MM.1S (cell line): ENCODE results near the gene ITPR3.

Experiments used
- DNase-seq: peaks from one replicate; pipeline ENCODE4 v3.0.0-alpha.2; 2015
- H2AFZ ChIP-seq: fragments of 300-600 bp; sonication (generic); 2 replicates; pipeline ENCODE4 v1.6.0; 2016; ENCODE audit warnings: antibody characterized with exemption, low read length
- H3F3A ChIP-seq: fragments of 300-600 bp; sonication (generic); 2 replicates; pipeline ENCODE4 v1.6.1; 2016; ENCODE audit warnings: mild to moderate bottlenecking, antibody characterized with exemption, low read length, moderate library complexity, mixed read lengths; ENCODE audit not compliant: insufficient read depth
- H3K27ac ChIP-seq: fragments of 300-600 bp; sonication (generic); 2 replicates; pipeline ENCODE4 v1.5.1; 2016; ENCODE audit warnings: mild to moderate bottlenecking, low read length
- H3K27me3 ChIP-seq: fragments of 300-600 bp; sonication (generic); replicated peaks from 2 replicates; pipeline ENCODE4 v1.6.0; 2016; ENCODE audit warnings: low read length; ENCODE audit not compliant: insufficient read depth
- H3K36me3 ChIP-seq: fragments of 300-600 bp; sonication (generic); replicated peaks from 2 replicates; pipeline ENCODE4 v1.6.1; 2016; ENCODE audit warnings: mild to moderate bottlenecking, low read length, mixed read lengths; ENCODE audit not compliant: insufficient read depth
- H3K4me1 ChIP-seq: fragments of 300-600 bp; sonication (generic); 2 replicates; pipeline ENCODE4 v1.6.1; 2016; ENCODE audit warnings: low read length, mixed read lengths
- H3K4me2 ChIP-seq: fragments of 300-600 bp; sonication (generic); 2 replicates; pipeline ENCODE4 v1.6.0; 2016; ENCODE audit warnings: low read depth, low read length
- H3K4me3 ChIP-seq: fragments of 300-600 bp; sonication (generic); 2 replicates; pipeline ENCODE4 v1.5.1; 2016; ENCODE audit warnings: low read length, mixed read lengths
- H3K79me2 ChIP-seq: fragments of 300-600 bp; sonication (generic); 2 replicates; pipeline ENCODE4 v1.6.1; 2016; ENCODE audit warnings: mixed run types, low read length, mixed read lengths
- H3K9ac ChIP-seq: fragments of 300-600 bp; sonication (generic); 2 replicates; pipeline ENCODE4 v1.6.1; 2016; ENCODE audit warnings: low read length, mixed read lengths
- H3K9me2 ChIP-seq: fragments of 300-600 bp; sonication (generic); replicated peaks from 2 replicates; pipeline ENCODE4 v1.6.1; 2016; ENCODE audit warnings: mild to moderate bottlenecking, low read length, mixed read lengths; ENCODE audit not compliant: insufficient read depth
- H3K9me3 ChIP-seq: fragments of 300-600 bp; sonication (generic); replicated peaks from 2 replicates; pipeline ENCODE4 v1.6.1; 2016; ENCODE audit warnings: mild to moderate bottlenecking, low read length, mixed read lengths; ENCODE audit not compliant: insufficient read depth
- H4K20me1 ChIP-seq: fragments of 300-600 bp; sonication (generic); 2 replicates; pipeline ENCODE4 v1.6.1; 2016; ENCODE audit warnings: mild to moderate bottlenecking, low read length, moderate library complexity, mixed read lengths; ENCODE audit not compliant: insufficient read depth
- CTCF ChIP-seq: fragments of 300-600 bp; sonication (generic); IDR thresholded peaks from 2 replicates; pipeline ENCODE4 v1.5.1; 2016; ENCODE audit warnings: antibody characterized with exemption, low read length, mixed read lengths
- EZH2 ChIP-seq: fragments of 300-600 bp; sonication (generic); optimal IDR thresholded peaks from 2 replicates; pipeline ENCODE3; 2017; ENCODE audit warnings: low read depth, mild to moderate bottlenecking, antibody characterized with exemption, low read length, mixed read lengths
- EZH2phosphoT487 ChIP-seq: fragments of 300-600 bp; sonication (generic); IDR thresholded peaks from 2 replicates; pipeline ENCODE4 v1.6.1; 2018; ENCODE audit warnings: antibody characterized with exemption, low read length

Gene ITPR3

GRCh38 chr6:33576668-33577067, 44.5 kb upstream of the ITPR3 start:
- H3F3A ChIP-seq = peaks cover 28% of the 10 kb centered on the region
- H3K4me1 ChIP-seq = peaks cover 27% of the 10 kb centered on the region
- no peak for TF ChIP-seq EZH2phosphoT487
- no peak for TF ChIP-seq CTCF
- TF ChIP-seq EZH2 = no peak
- H4K20me1 ChIP-seq = no peaks in the 10 kb centered on the region
- no peaks in the 10 kb centered on the region for H3K27me3 ChIP-seq
- H3K4me2 ChIP-seq = no peak overlapping the region
- peaks cover 55% of the 10 kb centered on the region for H3K79me2 ChIP-seq
- H3K9me3 ChIP-seq = no peaks in the 10 kb centered on the region
- H2AFZ ChIP-seq = no peak overlapping the region
- H3K9me2 ChIP-seq = no peaks in the 10 kb centered on the region
- no peak overlapping the region for H3K9ac ChIP-seq
- no peak overlapping the region for H3K4me3 ChIP-seq
- 0 out of 2 replicates have a peak, but pooled peaks cover 8% of the 10 kb centered on the region for H3K36me3 ChIP-seq
- no peak overlapping the region for H3K27ac ChIP-seq
- DNase-seq = no peak

- no peak overlapping the region for H3K4me2 ChIP-seq
- H4K20me1 ChIP-seq = no peaks in the 10 kb centered on the region
- no peak overlapping the region for H3K4me3 ChIP-seq
- 0 out of 2 replicates have a peak, but pooled peaks cover 8% of the 10 kb centered on the region for H3K36me3 ChIP-seq
- H3K9ac ChIP-seq = no peak overlapping the region
- DNase-seq = no peak
- no peaks in the 10 kb centered on the region for H3K27me3 ChIP-seq
- peaks cover 23% of the 10 kb centered on the region for H3K4me1 ChIP-seq
- H3F3A ChIP-seq = peaks cover 23% of the 10 kb centered on the region
- no peaks in the 10 kb centered on the region for H3K9me2 ChIP-seq
- H3K27ac ChIP-seq = peak overlapping the region; percentile 77; the same call in 1 of the 2 replicates
- no peak overlapping the region for H2AFZ ChIP-seq
- no peaks in the 10 kb centered on the region for H3K9me3 ChIP-seq
- TF ChIP-seq EZH2 = no peak
- TF ChIP-seq CTCF = no peak
- no peak for TF ChIP-seq EZH2phosphoT487
- H3K79me2 ChIP-seq = peaks cover 55% of the 10 kb centered on the region
Observed at GRCh38 chr6:33577106-33577535, 44.0 kb upstream of the ITPR3 start.

GRCh38 chr6:33577718-33578117, 43.4 kb upstream of the ITPR3 start:
- H2AFZ ChIP-seq = no peak overlapping the region
- H3K4me1 ChIP-seq = peaks cover 19% of the 10 kb centered on the region
- no peaks in the 10 kb centered on the region for H3K9me3 ChIP-seq
- peak overlapping the region; percentile 77 for H3K27ac ChIP-seq
- H3K36me3 ChIP-seq = 0 out of 2 replicates have a peak, but pooled peaks cover 8% of the 10 kb centered on the region
- H3K79me2 ChIP-seq = peaks cover 55% of the 10 kb centered on the region
- peak overlapping the region; percentile 97; the same call in 1 of the 2 replicates for H3K9ac ChIP-seq
- H3F3A ChIP-seq = peaks cover 21% of the 10 kb centered on the region
- no peaks in the 10 kb centered on the region for H3K27me3 ChIP-seq
- no peaks in the 10 kb centered on the region for H4K20me1 ChIP-seq
- no peaks in the 10 kb centered on the region for H3K9me2 ChIP-seq
- no peak for DNase-seq
- no peak for TF ChIP-seq EZH2
- no peak for TF ChIP-seq CTCF
- no peak for TF ChIP-seq EZH2phosphoT487
- peak overlapping the region; percentile 100; the same call in 1 of the 2 replicates for H3K4me3 ChIP-seq
- H3K4me2 ChIP-seq = peak overlapping the region; percentile 91
